Endodermal cell (in vitro differentiated cells): ENCODE data around the gene PTPRN2. TPM values are rescaled to one million over a fixed set of nuclear protein-coding genes. Genes with fewer than 3 reads are reported as not detected.

Experiments used
- DNase-seq: peaks from one replicate; pipeline ENCODE4 v3.0.0-alpha.2; 2017
- H3K27ac ChIP-seq: 2 replicates; pipeline ENCODE4 v1.5.1; 2013; ENCODE audit warnings: mild to moderate bottlenecking, low read depth, low read length, moderate library complexity
- H3K27me3 ChIP-seq: 2 replicates; pipeline ENCODE4 v1.6.1; 2013; ENCODE audit warnings: mild to moderate bottlenecking, low read length, moderate library complexity; ENCODE audit not compliant: insufficient read depth, control insufficient read depth, poor library complexity, severe bottlenecking
- H3K36me3 ChIP-seq: 2 replicates; pipeline ENCODE4 v1.7.0; 2013; ENCODE audit warnings: mild to moderate bottlenecking, low read length, moderate library complexity; ENCODE audit not compliant: control insufficient read depth, insufficient read depth
- H3K4me1 ChIP-seq: one replicate; pipeline ENCODE4 v1.7.0; 2013; ENCODE audit warnings: low read length; ENCODE audit not compliant: control insufficient read depth, insufficient read depth
- H3K4me3 ChIP-seq: 2 replicates; pipeline ENCODE4 v1.5.1; 2013; ENCODE audit warnings: mild to moderate bottlenecking, low read length, moderate library complexity
- H3K9ac ChIP-seq: 2 replicates; pipeline ENCODE4 v1.6.1; 2013; ENCODE audit warnings: mild to moderate bottlenecking, low read length, moderate library complexity; ENCODE audit not compliant: poor library complexity, severe bottlenecking; ENCODE audit errors: extremely low read depth
- H3K9me3 ChIP-seq: 2 replicates; pipeline ENCODE4 v1.6.1; 2013; ENCODE audit warnings: mild to moderate bottlenecking, low read length, moderate library complexity; ENCODE audit not compliant: control insufficient read depth
- H3K27ac Mint-ChIP-seq: 2 replicates; pipeline ENCODE4 v1.8.0; 2020; ENCODE audit warnings: mixed read lengths
- H3K27me3 Mint-ChIP-seq: 2 replicates; pipeline ENCODE4 v1.8.0; 2021; ENCODE audit warnings: mild to moderate bottlenecking, mixed read lengths; ENCODE audit not compliant: insufficient read depth
- H3K36me3 Mint-ChIP-seq: 2 replicates; pipeline ENCODE4 v1.8.0; 2020; ENCODE audit warnings: low read depth, mixed read lengths
- H3K4me1 Mint-ChIP-seq: 2 replicates; pipeline ENCODE4 v1.8.0; 2020; ENCODE audit warnings: mixed read lengths
- H3K4me3 Mint-ChIP-seq: 2 replicates; pipeline ENCODE4 v1.8.0; 2020; ENCODE audit warnings: mild to moderate bottlenecking, moderate library complexity, mixed read lengths
- H3K9me3 Mint-ChIP-seq: 2 replicates; pipeline ENCODE4 v1.8.0; 2020; ENCODE audit warnings: mild to moderate bottlenecking, mixed read lengths
- WGBS, 2 experiments: methylation state at CpG; one replicate each; pipeline versions ENCODE4 v1.1.5 to v1.1.7; 2013; ENCODE audit warnings: missing lambda C conversion rate in 2 of 2, mixed read lengths in 1 of 2; ENCODE audit not compliant: insufficient coverage in 1 of 2, insufficient read length in 1 of 2; 5-methylcytosine and 5-hydroxymethylcytosine counted together
- total RNA-seq, 2 donors: library from RNA; stranded (reverse); fragmentation: NEBNext Ultra II Directional in 1 of 2; extraction: Animal tissue kit (Norgen Biotek cat#: 25700) in 1 of 2; gene quantifications; 2 replicates in 1 of 2; 3 replicates in 1 of 2; pipeline ENCODE4 v1.2.1, GENCODE V29; 2021
- TF ChIP-seq, protein P1 (sequence below): fragments of 200-600 bp; sonication (generic); conservative IDR thresholded peaks from 2 replicates; pipeline ENCODE4 v1.5.0; 2021; ENCODE audit warnings: antibody characterized with exemption, mild to moderate bottlenecking

PTPRN2 gene
- total RNA-seq, 2 donors from 2014 or later: 0.69 to 1.2 TPM

DNA sequence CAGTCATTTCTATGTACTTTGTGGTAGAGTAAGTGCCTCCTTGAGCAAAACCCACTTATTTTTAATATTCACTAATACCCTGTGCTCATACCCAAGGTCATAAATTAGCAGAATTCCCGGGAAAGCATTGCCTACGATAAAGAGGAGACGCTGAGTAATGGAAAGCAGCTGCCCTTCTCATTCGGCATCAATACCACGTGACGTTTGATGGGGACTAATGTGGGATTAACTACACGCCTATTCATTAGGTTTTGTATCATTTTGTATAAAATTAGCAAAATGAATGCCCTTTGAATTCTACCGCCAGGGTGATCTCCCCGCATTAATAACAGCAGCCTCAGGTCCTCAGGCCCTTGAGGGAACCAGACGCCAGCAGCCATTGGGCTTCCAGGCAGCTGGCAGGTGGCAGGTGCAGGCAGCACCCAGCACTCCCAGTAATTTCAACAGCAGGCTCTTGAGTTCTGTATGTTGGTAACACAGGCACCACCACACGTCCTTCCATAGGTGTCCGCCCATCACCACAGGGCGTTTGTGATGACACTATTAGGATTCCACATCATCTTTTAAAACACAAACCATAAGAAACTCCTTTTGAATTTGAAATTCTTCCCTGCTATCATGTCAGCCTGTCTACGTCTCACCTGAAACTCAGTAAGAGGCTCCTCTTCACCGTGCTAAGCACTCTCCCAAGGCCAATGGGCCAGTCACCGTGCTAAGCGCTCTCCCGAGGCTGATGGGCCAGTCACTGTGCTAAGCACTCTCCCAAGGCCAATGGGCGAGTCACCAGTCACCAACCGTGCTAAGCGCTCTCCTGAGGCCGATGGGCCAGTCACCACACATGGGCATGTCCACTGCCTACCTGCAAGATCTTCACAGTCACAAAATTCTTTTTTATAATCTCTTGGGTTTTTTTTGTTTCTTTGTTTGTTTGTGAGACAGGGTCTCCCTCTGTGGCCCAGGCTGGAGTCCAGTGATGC, 509.4 kb downstream of the PTPRN2 start:
- no peak overlapping the region for H3K4me3 Mint-ChIP-seq
- H3K9me3 Mint-ChIP-seq: no peaks in the 10 kb centered on the region
- no peak for DNase-seq
- H3K27ac Mint-ChIP-seq: no peak overlapping the region
- no peak overlapping the region for H3K27ac ChIP-seq
- WGBS, 2 experiments: 82 to 83% methylated on average over 13 to 22 of the region's 22 CpGs
- H3K27me3 ChIP-seq: no peaks in the 10 kb centered on the region
- H3K4me1 ChIP-seq: no peaks in the 10 kb centered on the region
- H3K27me3 Mint-ChIP-seq: no peaks in the 10 kb centered on the region
- TF ChIP-seq, protein P1, sequence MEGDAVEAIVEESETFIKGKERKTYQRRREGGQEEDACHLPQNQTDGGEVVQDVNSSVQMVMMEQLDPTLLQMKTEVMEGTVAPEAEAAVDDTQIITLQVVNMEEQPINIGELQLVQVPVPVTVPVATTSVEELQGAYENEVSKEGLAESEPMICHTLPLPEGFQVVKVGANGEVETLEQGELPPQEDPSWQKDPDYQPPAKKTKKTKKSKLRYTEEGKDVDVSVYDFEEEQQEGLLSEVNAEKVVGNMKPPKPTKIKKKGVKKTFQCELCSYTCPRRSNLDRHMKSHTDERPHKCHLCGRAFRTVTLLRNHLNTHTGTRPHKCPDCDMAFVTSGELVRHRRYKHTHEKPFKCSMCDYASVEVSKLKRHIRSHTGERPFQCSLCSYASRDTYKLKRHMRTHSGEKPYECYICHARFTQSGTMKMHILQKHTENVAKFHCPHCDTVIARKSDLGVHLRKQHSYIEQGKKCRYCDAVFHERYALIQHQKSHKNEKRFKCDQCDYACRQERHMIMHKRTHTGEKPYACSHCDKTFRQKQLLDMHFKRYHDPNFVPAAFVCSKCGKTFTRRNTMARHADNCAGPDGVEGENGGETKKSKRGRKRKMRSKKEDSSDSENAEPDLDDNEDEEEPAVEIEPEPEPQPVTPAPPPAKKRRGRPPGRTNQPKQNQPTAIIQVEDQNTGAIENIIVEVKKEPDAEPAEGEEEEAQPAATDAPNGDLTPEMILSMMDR: no peak
- H3K9me3 ChIP-seq: peaks cover 89% of the 10 kb centered on the region
- no peaks in the 10 kb centered on the region for H3K4me1 Mint-ChIP-seq
- H3K9ac ChIP-seq: no peak overlapping the region
- H3K36me3 ChIP-seq: no peaks in the 10 kb centered on the region
- no peak overlapping the region for H3K4me3 ChIP-seq
- H3K36me3 Mint-ChIP-seq: no peaks in the 10 kb centered on the region

DNA sequence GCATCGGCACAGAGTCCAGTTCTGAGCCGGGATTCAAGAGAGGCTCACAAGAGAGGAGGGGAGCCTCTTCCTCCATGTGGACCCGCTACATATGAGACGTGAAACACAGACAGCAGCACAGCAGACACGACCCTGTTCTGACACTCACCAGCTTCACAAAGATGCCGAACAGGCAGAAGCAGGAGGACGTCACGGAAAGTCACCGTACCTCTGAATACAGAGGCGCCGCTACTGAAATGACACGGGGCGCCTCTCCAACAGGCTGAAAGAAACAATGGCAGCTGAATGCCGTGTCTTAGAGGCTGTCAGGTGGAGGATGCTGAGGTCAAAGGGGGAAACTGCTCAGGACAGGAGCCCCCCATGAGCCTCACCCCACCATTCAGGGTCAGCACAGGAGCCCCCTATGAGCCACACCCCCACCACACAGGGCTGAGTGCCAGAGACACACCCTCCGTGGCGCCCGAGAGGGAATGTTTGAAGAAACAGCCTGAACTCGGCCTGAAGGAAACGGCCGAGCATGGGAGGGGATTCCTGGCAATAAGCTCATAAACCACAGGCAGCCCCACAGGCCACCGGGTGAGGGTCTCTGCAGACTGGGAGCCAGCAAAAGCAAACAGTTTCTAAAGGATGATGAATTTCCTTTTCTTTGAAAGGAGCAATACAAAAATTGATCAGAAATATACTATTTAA, 510.3 kb downstream of the PTPRN2 start:
- Mint-ChIP-seq H3K4me1 (no peaks in the 10 kb centered on the region), H3K36me3 (no peaks in the 10 kb centered on the region), H3K27ac (no peak overlapping the region), H3K4me3 (no peak overlapping the region), H3K27me3 (no peaks in the 10 kb centered on the region), H3K9me3 (peaks cover 2% of the 10 kb centered on the region)
- peaks cover 89% of the 10 kb centered on the region for H3K9me3 ChIP-seq
- H3K27ac ChIP-seq: no peak overlapping the region
- H3K4me1 ChIP-seq: no peaks in the 10 kb centered on the region
- no peak for DNase-seq
- WGBS, 2 experiments: 81 to 89% methylated on average over 18 to 21 of the region's 21 CpGs
- no peak overlapping the region for H3K4me3 ChIP-seq
- TF ChIP-seq, protein P1: no peak
- no peaks in the 10 kb centered on the region for H3K36me3 ChIP-seq
- no peaks in the 10 kb centered on the region for H3K27me3 ChIP-seq
- H3K9ac ChIP-seq: no peak overlapping the region

DNA sequence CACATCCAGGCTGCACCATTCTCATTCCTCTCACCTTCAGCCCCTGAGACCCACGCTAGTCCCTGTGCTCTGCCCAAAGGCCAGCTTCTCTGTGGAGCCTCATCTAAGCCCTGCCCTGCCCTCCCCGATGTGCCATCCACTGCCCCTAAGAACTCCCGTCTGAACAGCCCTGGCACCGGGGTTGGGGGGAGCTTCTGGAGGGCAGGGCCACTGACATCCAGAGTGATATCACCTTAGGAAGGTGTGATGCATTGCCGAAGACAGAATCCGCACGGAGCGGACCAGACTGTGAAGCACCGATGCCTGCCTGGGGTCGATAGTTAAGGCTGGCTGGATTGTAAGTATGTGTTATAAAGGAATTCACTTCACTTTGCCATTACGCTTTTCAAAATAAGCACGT, 511.0 kb downstream of the PTPRN2 start:
- WGBS, 2 experiments: 79 to 90% methylated on average over 9 to 12 of the region's 12 CpGs
- Histone ChIP-seq H3K27me3 (no peaks in the 10 kb centered on the region), H3K9ac (no peak overlapping the region), H3K4me3 (no peak overlapping the region), H3K9me3 (peaks cover 89% of the 10 kb centered on the region), H3K4me1 (no peaks in the 10 kb centered on the region), H3K27ac (no peak overlapping the region), H3K36me3 (no peaks in the 10 kb centered on the region)
- Mint-ChIP-seq H3K36me3 (no peaks in the 10 kb centered on the region), H3K4me3 (no peak overlapping the region), H3K27ac (no peak overlapping the region), H3K9me3 (peaks cover 2% of the 10 kb centered on the region), H3K27me3 (no peaks in the 10 kb centered on the region), H3K4me1 (no peaks in the 10 kb centered on the region)
- DNase-seq: no peak
- TF ChIP-seq, protein P1: no peak
